Immature natural killer cell (primary cell): ENCODE results near the gene SPOCK1. TPM values are rescaled to one million over a fixed set of nuclear protein-coding genes. Genes with fewer than 3 reads are reported as not detected.

Experiments used
- DNase-seq, 3 donors: peaks; one replicate each; pipeline ENCODE4 v3.0.0; 2022; ENCODE audit warnings: mixed read lengths in 1 of 3
- H3K27ac Mint-ChIP-seq, 6 donors: one replicate each; pipeline ENCODE4 v1.8.0; 2020; ENCODE audit warnings: mixed read lengths in 6 of 6, mild to moderate bottlenecking in 5 of 6, inconsistent platforms in 4 of 6, moderate library complexity in 3 of 6
- H3K27me3 Mint-ChIP-seq, 3 donors: one replicate each; pipeline ENCODE4 v1.8.0; 2020 to 2021; ENCODE audit warnings: low read depth in 3 of 3, mild to moderate bottlenecking in 3 of 3, mixed read lengths in 3 of 3, moderate library complexity in 3 of 3, inconsistent platforms in 1 of 3
- H3K36me3 Mint-ChIP-seq, 3 donors: one replicate each; pipeline ENCODE4 v1.8.0; 2020; ENCODE audit warnings: mixed read lengths in 3 of 3, inconsistent platforms in 2 of 3, mild to moderate bottlenecking in 2 of 3
- H3K4me1 Mint-ChIP-seq, 2 donors: one replicate each; pipeline ENCODE4 v1.8.0; 2020; ENCODE audit warnings: inconsistent platforms in 2 of 2, mild to moderate bottlenecking in 2 of 2, mixed read lengths in 2 of 2, moderate library complexity in 1 of 2
- H3K4me3 Mint-ChIP-seq, 5 donors: one replicate each; pipeline ENCODE4 v1.8.0; 2020; ENCODE audit warnings: mild to moderate bottlenecking in 5 of 5, mixed read lengths in 5 of 5, inconsistent platforms in 3 of 5, moderate library complexity in 3 of 5
- H3K9me3 Mint-ChIP-seq, 6 donors: one replicate each; pipeline ENCODE4 v1.8.0; 2020; ENCODE audit warnings: mild to moderate bottlenecking in 6 of 6, mixed read lengths in 6 of 6, inconsistent platforms in 4 of 6, moderate library complexity in 3 of 6
- polyA plus RNA-seq, 3 donors: library from polyadenylated mRNA; unstranded; fragments of 300-500 nt; fragmentation: Illumina TruSeq; gene quantifications; one replicate each; pipeline ENCODE4 v1.2.3, GENCODE V29; 2021

SPOCK1 gene
- polyA plus RNA-seq, 3 donors from 2014 or later = not detected

DNA sequence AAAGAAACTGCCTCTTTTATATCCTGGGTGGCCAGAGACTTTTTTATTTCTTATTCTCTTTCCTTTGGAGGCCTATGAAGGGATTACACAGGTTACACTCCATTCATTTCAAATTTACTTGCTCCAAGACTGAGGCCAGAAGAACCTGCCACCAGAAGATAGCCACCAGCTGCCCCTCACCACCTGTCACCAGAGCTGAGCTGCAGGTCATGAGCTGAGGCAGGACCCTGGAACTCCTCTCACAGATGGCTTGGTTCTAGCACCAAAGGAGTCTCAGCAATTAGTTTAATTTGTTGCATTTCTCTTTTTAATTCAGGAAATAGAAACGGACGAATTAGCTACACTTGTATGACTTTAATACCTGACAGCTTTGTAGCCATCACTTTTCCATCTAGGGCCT lies 313.9 kb downstream of the SPOCK1 start:
- no peak for DNase-seq
- Mint-ChIP-seq H3K27ac (no peak overlapping the region), H3K4me1 (no peaks in the 10 kb centered on the region), H3K4me3 (no peak overlapping the region), H3K9me3 (peaks cover 0 to 2% (median 0%) of the 10 kb centered on the region in 6 donors), H3K36me3 (no peaks in the 10 kb centered on the region), H3K27me3 (peaks cover 0 to 3% (median 0%) of the 10 kb centered on the region in 3 donors)

DNA sequence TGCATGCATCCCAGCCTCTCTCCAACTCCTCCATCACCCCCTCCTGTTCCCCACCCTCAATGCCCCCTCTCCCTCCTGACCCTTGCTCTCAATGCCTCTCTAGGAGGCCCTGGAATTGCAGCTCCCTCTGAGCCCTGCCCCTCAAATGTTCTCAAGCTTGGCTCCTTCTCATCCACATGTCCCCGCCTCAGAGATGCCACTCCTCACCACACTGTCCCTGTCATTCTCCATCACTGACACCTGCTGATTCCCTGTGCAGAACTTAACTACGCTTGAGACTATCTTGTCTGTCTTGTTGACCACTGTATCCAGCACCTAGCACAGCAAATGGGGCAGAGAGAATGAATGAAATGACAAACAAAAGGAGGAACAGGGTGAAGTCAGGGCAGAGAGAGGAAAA lies 314.4 kb downstream of the SPOCK1 start:
- no peaks in the 10 kb centered on the region for H3K36me3 Mint-ChIP-seq
- no peak overlapping the region for H3K4me3 Mint-ChIP-seq
- no peak overlapping the region for H3K27ac Mint-ChIP-seq
- H3K9me3 Mint-ChIP-seq = peaks cover 0 to 2% (median 0%) of the 10 kb centered on the region in 6 donors
- no peak for DNase-seq
- H3K4me1 Mint-ChIP-seq = no peaks in the 10 kb centered on the region
- H3K27me3 Mint-ChIP-seq = peaks cover 0 to under 1% (median 0%) of the 10 kb centered on the region in 3 donors

DNA sequence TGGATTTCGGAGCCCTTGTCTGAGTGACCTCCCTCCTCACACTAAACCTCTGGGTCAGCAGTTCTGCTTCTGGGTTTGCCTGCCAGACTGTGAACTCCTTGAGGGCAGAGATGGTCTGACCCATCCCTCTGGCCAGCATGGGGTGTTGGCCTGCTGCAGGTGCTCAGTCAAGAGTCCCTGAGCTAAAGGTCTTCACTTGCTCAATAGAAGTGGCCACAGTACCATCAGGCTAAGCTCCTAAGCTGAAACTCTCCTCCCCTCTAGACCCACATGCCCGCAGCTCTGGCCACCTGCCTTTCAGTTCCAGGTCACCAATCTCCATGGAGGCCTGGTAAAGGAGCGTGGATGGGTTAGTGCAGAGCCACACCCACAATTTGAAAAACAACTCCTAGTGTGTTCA lies 316.6 kb downstream of the SPOCK1 start:
- Mint-ChIP-seq H3K36me3 (no peaks in the 10 kb centered on the region), H3K4me1 (no peaks in the 10 kb centered on the region), H3K27ac (no peak overlapping the region), H3K9me3 (peaks cover 0 to 2% (median 0%) of the 10 kb centered on the region in 6 donors), H3K4me3 (no peak overlapping the region), H3K27me3 (peaks cover 0 to 2% (median 0%) of the 10 kb centered on the region in 3 donors)
- DNase-seq = no peak

GRCh38 chr5:137181667-137182066 lies 317.5 kb downstream of the SPOCK1 start:
- peaks cover 0 to 4% (median 4%) of the 10 kb centered on the region in 3 donors for H3K27me3 Mint-ChIP-seq
- no peak overlapping the region for H3K4me3 Mint-ChIP-seq
- DNase-seq = no peak
- H3K27ac Mint-ChIP-seq = no peak overlapping the region
- H3K36me3 Mint-ChIP-seq = no peaks in the 10 kb centered on the region
- H3K4me1 Mint-ChIP-seq = no peaks in the 10 kb centered on the region
- peaks cover 0 to 2% (median 0%) of the 10 kb centered on the region in 6 donors for H3K9me3 Mint-ChIP-seq

- Mint-ChIP-seq H3K4me3 (no peak overlapping the region), H3K27ac (no peak overlapping the region), H3K9me3 (peaks cover 0 to 2% (median 0%) of the 10 kb centered on the region in 6 donors), H3K27me3 (peaks cover 0 to 5% (median 4%) of the 10 kb centered on the region in 3 donors), H3K4me1 (no peaks in the 10 kb centered on the region), H3K36me3 (no peaks in the 10 kb centered on the region)
- no peak for DNase-seq
These were observed 319.9 kb downstream of the SPOCK1 start for GRCh38 chr5:137179203-137179602.

DNA sequence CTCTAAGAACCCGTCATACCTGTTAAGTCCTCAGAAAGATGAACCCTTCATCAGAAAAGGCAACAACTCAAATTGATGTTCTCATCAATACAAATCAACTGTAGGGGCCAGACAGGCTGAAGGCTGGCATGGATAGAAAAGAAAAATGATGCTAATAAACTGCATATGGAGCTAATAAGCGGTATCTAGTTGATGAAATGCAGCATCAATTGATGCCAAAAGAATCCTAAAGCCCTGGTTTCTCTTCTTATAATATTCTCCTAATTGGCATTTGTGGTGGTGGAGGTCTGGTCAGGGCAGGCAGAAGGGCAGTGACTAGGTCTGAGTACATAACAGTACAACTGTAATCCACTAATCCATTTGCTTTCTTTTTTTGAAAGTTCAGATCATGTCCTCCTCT lies 322.5 kb downstream of the SPOCK1 start:
- Mint-ChIP-seq H3K4me1 (no peaks in the 10 kb centered on the region), H3K27me3 (peaks cover 0 to 5% (median 4%) of the 10 kb centered on the region in 3 donors), H3K4me3 (no peak overlapping the region), H3K27ac (no peak overlapping the region), H3K36me3 (no peaks in the 10 kb centered on the region), H3K9me3 (peaks cover 0 to 2% (median 0%) of the 10 kb centered on the region in 6 donors)
- no peak for DNase-seq

GRCh38 chr5:137176126-137176525 lies 323.0 kb downstream of the SPOCK1 start:
- no peak for DNase-seq
- Mint-ChIP-seq H3K27ac (no peak overlapping the region), H3K4me3 (no peak overlapping the region), H3K36me3 (no peaks in the 10 kb centered on the region), H3K4me1 (no peaks in the 10 kb centered on the region), H3K9me3 (peaks cover 0 to 2% (median 0%) of the 10 kb centered on the region in 6 donors), H3K27me3 (peaks cover 0 to 5% (median 4%) of the 10 kb centered on the region in 3 donors)

DNA sequence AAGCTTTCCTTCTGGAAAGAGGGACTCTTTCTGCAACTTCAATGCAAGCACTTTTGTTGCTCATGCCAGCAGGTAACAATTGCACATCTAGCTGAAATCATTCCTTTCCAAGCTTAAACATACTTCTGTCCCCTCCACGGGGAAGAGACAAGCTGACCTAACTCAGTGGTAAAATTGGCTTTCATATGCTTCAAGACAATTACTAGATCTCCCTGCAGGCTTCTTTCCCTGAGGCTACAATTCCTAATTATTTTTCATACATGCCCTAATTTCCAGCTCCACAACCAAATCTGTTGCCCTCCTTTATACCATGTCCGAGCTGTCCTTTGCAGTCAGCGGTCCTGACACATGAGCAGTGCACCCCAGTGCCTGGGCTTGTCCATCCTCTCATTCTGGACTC lies 324.9 kb downstream of the SPOCK1 start:
- no peaks in the 10 kb centered on the region for H3K36me3 Mint-ChIP-seq
- peaks cover 0 to 2% (median 0%) of the 10 kb centered on the region in 6 donors for H3K9me3 Mint-ChIP-seq
- no peak overlapping the region for H3K27ac Mint-ChIP-seq
- peaks cover 0 to 5% (median 4%) of the 10 kb centered on the region in 3 donors for H3K27me3 Mint-ChIP-seq
- DNase-seq = no peak
- no peak overlapping the region for H3K4me3 Mint-ChIP-seq
- no peaks in the 10 kb centered on the region for H3K4me1 Mint-ChIP-seq

DNA sequence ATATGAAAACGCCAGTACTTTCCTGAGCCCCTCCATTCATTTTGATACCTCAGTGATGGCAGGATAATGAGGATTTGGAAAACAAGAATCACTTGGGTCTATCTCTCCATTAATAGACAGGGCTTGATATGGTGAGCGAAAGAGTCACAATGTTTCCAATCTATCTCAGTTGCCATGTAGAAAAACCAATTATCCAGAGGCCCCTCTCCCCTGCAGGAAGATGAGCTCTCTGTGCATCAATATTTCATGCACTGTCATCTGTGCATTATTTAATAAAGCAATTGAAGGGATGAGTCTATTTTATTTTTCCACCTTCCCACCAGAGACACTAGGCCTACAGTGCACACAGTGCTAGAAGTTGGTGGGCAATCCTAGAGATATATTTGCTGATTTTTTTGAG lies 326.9 kb downstream of the SPOCK1 start:
- peaks cover 0 to 2% (median 0%) of the 10 kb centered on the region in 6 donors for H3K9me3 Mint-ChIP-seq
- no peak for DNase-seq
- no peak overlapping the region for H3K27ac Mint-ChIP-seq
- no peak overlapping the region for H3K4me3 Mint-ChIP-seq
- H3K36me3 Mint-ChIP-seq = no peaks in the 10 kb centered on the region
- peaks cover 0 to 3% (median 1%) of the 10 kb centered on the region in 3 donors for H3K27me3 Mint-ChIP-seq
- no peaks in the 10 kb centered on the region for H3K4me1 Mint-ChIP-seq

- no peak for DNase-seq
- Mint-ChIP-seq H3K27me3 (peaks cover 0 to 3% (median 0%) of the 10 kb centered on the region in 3 donors), H3K4me3 (no peak overlapping the region), H3K27ac (no peak overlapping the region), H3K4me1 (no peaks in the 10 kb centered on the region), H3K36me3 (no peaks in the 10 kb centered on the region), H3K9me3 (no peaks in the 10 kb centered on the region)
These were observed 331.9 kb downstream of the SPOCK1 start for GRCh38 chr5:137167187-137167586.

DNA sequence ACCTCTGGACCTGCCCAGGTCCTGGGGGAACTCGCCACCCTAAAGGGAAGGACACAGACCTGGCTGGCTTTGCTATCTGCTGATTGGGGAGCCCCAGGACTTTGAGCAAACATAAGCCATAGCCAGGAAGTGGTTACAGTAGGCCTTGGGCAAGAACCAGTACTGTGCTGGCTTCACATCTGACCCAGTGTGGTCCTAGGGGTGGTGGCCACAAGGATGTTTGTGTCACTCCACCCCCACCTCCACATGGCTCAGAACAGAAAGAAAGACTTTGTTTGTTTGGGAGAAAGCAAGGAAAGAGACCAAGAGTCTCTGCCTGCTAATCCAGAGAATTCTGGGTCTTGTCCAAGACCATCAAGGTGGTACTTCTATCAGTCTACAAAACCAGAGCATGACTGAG lies 334.2 kb downstream of the SPOCK1 start:
- H3K4me1 Mint-ChIP-seq = no peaks in the 10 kb centered on the region
- peaks cover 0 to 1% (median 0%) of the 10 kb centered on the region in 6 donors for H3K9me3 Mint-ChIP-seq
- H3K27me3 Mint-ChIP-seq = peaks cover 0 to 3% (median 0%) of the 10 kb centered on the region in 3 donors
- DNase-seq = no peak
- no peak overlapping the region for H3K27ac Mint-ChIP-seq
- H3K36me3 Mint-ChIP-seq = no peaks in the 10 kb centered on the region
- H3K4me3 Mint-ChIP-seq = no peak overlapping the region

- no peak for DNase-seq
- Mint-ChIP-seq H3K27ac (no peak overlapping the region), H3K9me3 (peaks cover 0 to 5% (median 0%) of the 10 kb centered on the region in 6 donors), H3K4me1 (no peaks in the 10 kb centered on the region), H3K27me3 (peaks cover 0 to 3% (median 0%) of the 10 kb centered on the region in 3 donors), H3K36me3 (no peaks in the 10 kb centered on the region), H3K4me3 (no peak overlapping the region)
These were observed 334.6 kb downstream of the SPOCK1 start for GRCh38 chr5:137164536-137164935.

GRCh38 chr5:137158691-137159090 lies 340.4 kb downstream of the SPOCK1 start:
- no peak for DNase-seq
- Mint-ChIP-seq H3K9me3 (peaks cover 0 to 5% (median 3%) of the 10 kb centered on the region in 6 donors), H3K4me1 (no peaks in the 10 kb centered on the region), H3K4me3 (no peak overlapping the region), H3K36me3 (no peaks in the 10 kb centered on the region), H3K27me3 (peaks cover 0 to 5% (median 0%) of the 10 kb centered on the region in 3 donors), H3K27ac (no peak overlapping the region)

- no peak overlapping the region for H3K27ac Mint-ChIP-seq
- H3K4me3 Mint-ChIP-seq = no peak overlapping the region
- no peak for DNase-seq
- H3K4me1 Mint-ChIP-seq = no peaks in the 10 kb centered on the region
- no peaks in the 10 kb centered on the region for H3K36me3 Mint-ChIP-seq
- H3K27me3 Mint-ChIP-seq = peaks cover 0 to 7% (median 0%) of the 10 kb centered on the region in 3 donors
- H3K9me3 Mint-ChIP-seq = peaks cover 0 to 5% (median 3%) of the 10 kb centered on the region in 6 donors
These were observed 342.9 kb downstream of the SPOCK1 start for GRCh38 chr5:137156180-137156579.
